ENCODE measurements around the gene SLFN14.

DNA sequence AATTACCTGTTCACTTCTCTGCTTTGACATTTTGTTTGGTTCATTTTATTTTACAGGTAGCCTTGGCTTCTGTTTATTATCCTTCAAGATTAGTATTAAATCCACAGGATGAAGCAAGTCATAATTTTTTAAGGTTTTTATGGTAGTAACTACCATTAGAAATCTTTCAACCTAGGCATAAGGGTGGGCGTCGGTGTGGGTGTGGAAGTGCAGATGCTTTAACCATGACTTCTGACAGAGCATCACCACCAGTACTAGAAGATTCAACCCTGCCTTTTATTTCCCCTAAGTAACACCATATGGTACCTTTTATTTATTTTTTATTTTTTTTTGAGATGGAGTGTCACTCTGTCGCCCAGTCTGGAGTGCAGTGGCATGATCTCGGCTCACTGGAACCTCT lies 49.2 kb upstream of the SLFN14 start:
- TF ChIP-seq, protein P1, sequence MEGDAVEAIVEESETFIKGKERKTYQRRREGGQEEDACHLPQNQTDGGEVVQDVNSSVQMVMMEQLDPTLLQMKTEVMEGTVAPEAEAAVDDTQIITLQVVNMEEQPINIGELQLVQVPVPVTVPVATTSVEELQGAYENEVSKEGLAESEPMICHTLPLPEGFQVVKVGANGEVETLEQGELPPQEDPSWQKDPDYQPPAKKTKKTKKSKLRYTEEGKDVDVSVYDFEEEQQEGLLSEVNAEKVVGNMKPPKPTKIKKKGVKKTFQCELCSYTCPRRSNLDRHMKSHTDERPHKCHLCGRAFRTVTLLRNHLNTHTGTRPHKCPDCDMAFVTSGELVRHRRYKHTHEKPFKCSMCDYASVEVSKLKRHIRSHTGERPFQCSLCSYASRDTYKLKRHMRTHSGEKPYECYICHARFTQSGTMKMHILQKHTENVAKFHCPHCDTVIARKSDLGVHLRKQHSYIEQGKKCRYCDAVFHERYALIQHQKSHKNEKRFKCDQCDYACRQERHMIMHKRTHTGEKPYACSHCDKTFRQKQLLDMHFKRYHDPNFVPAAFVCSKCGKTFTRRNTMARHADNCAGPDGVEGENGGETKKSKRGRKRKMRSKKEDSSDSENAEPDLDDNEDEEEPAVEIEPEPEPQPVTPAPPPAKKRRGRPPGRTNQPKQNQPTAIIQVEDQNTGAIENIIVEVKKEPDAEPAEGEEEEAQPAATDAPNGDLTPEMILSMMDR (conservative IDR thresholded peaks at IDR 0.05): no peak
- no peak for TF ChIP-seq ZFX (IDR thresholded peaks at IDR 0.05)

Measured in C4-2B (cell line).